NCI-H2107 (cell line): ENCODE measurements around the gene SPATA9.

Source experiments
- DNase-seq: peaks from one replicate; lab custom pipeline; 2025; lab: John Stamatoyannopoulos, UW

Gene SPATA9, protein sequence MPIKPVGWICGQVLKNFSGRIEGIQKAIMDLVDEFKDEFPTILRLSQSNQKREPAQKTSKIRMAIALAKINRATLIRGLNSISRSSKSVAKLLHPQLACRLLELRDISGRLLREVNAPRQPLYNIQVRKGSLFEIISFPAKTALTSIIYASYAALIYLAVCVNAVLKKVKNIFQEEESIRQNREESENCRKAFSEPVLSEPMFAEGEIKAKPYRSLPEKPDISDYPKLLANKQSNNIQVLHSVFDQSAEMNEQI

DNA sequence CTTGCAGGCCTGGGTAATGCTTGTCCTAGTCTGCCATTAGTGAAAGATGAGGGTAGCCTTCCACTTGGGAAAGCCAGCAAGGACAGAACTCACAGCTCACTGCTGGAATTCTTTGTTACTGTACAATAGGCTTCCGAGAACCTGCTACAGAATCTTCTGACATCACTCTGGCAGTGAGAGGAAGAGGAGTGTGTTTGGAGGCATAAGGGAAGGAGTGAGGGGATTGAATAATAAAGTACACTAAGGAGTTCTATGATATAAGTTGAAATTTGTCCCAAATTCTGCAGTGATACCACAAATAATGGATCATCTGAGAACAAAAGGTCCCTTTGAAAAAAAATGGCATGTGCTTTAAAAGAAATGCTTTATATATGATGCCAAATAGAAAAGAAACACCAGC lies at the start of gene SPATA9:
SPATA9 (minus strand) TSS at position 101 of the 400 bp plus-strand sequence. CDS start 137 bp downstream, outside the sequence.
- no peak for DNase-seq

DNA sequence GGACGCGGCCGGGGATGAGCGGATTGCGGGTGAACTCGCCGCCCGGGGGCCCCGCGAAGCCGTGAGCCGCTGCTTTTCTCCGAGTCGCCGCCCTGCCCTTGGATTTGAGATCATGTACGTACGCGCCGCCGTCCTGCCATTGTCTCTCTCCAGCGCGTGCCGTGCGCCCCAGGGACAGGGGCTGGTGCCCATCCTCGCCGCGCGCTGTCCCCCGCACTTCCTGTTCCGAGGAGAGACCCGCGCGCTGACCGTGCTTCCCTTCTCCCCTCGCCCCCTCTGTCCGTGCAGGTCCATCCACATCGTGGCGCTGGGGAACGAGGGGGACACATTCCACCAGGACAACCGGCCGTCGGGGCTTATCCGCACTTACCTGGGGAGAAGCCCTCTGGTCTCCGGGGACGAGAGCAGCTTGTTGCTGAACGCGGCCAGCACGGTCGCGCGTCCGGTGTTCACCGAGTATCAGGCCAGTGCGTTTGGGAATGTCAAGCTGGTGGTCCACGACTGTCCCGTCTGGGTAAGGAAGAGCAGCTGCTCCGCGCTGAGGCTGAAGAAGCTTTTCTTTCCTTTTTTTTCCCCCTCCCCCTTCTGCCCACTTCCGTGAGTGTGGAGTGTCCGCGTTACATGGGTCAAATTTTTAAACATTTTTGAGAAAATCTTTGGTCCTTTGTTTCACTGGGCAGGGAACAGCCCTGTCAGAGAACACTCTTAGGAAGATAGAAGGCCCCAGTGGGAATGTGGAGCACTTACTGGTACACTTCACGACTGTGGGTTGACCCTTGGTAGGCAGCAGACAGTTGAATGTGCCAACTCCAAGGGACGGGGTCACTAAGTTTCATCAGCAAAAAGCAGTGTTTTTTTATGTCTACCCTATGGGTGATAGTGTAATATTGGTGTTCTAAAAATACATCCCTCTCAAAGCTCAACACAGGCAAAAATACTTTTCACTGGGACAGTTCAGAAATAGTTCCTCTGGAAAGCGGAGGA lies 49.1 kb upstream of the SPATA9 start:
- DNase-seq: no peak

DNA sequence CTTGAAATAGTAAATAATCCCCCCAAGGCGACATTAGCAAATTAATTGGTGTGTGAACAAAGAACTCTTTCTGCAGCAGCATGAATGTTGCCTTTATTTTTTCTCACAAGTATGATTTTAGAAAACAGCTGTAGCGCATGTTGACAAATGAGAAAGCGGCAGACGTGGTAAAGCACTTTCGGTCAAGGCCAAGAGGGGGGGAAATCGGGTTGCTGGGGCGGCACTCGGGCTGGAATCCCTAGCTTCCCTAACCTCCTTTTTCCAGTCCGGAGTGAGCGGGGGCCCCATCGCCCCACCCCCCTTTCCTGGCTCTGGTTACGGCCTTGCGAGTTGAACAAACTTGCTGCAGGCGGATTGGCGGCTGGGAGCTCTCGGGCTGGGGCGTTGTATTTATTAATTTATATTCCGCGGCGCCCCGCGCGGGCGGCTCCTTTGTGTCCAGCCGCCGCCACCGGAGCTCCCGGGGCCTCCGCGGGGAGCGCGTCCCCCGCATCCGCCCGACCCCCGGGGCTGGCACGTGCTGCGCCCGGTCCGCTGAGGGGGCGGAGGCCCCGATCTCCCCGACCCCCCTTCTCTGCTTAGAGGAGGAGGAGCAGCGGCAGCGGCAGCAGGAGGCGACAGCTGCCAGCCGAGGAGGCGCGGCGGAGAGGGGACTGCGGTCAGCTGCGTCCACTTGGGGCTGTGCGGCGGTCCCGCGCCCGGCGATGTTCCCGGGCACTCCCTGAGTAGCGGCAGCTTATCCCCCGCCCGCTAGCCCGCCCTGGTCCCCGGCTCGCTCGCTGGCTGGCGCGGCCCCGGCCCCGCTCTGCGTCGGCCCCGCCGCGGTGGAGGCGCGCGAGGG lies 48.2 kb upstream of the SPATA9 start, which contains the start of gene RHOBTB3:
RHOBTB3 (plus strand) TSS at position 607 of the 841 bp plus-strand sequence. CDS start 347 bp downstream, outside the sequence.
- peak; percentile 36 for DNase-seq

DNA sequence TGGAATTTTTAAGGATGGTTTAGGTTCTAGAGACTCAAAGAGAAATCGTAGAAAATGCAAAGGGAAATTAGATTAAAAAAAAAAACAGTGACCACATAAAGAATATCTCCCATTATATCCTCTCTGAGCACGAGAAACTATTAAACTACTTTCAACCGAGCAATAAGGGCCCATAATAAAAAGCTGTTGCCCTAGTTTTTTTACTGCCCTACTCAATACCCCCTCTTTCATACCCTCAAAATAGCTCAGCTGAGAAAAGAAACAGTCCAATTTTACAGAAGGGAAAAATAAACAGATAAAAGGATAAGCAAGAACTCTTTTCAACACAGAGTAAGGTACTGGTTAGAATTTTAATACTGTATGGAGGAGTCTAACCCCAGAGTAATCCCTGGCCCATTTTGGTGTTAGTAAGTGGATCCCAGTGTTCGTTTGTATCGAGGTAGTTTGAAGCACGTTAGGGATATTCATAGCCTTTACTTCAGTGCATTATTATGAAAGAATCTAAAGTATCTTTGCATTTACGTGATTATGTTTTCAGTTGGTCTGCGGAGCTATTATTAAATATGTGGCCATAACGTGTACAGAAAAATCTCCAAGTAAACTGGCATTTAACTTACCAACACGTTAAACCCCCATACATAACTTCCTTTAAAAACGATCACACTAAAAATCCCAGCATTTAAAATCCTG lies 47.4 kb upstream of the SPATA9 start:
- DNase-seq: no peak

DNA sequence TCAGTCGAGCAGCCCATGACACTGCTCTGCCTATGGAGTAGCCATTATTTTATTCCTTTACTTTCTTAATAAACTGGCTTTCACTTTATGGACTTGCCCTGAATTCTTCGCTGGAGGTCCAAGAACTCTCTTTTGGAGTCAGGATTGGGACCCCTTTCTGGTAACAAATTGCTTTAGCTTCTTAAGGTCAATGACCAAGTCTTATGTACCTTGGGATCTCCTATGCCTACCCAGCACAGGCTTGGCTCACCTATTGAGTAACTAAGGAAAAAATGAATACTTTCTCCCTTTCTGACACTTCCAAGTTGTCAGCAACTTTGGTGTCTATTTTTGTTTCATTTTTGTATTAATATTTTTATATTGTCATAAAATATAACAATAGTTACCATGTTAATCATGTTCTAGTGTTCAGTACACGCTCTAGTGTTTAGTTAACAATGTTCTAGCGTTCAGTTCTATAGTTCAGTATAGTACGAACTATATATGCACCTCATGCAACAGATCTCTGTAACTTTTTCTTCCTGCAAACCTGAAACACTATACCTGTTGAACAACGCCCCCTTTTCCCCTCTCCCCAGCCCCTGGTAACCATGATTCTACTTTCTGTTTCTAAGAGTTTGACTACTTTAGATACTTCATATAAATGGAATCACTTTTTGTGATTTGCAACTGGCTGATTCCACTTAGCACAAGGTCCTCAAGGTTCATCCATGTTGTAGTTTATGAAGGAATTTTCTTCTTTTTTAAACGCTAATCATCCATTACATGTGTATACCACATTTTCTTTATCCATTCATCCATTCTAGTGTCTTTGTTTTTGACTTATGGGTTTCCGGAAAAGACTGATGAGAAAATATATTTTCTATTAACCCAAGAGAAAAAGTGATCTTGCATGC lies 46.6 kb upstream of the SPATA9 start:
- no peak for DNase-seq

DNA sequence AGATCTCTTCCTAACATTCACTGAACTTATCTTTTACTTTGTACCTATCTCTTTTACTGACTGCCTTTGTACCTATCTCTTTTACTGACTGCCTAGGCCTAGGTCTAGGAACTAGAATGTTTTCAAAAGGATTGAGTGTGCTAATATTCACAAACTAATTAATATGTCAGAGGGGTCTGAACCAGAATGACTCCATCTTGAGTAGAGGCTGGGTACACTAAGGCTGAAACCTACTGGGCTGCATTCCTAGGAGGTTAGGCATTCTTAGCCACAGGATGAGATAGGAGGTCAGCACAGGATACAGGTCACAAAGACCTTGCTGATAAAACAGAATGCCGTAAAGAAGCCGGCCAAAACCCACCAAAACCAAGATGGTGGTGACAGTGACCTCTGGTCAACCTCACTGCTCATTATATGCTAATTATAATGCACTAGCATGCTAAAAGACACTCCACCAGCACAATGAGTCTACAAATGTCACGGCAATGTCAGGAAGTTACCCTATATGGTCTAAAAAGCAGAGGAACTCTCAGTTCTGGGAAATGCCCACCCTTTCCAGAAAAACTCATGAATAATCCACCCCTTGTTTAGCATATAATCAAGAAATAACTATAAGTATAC lies 45.8 kb upstream of the SPATA9 start:
- no peak for DNase-seq

DNA sequence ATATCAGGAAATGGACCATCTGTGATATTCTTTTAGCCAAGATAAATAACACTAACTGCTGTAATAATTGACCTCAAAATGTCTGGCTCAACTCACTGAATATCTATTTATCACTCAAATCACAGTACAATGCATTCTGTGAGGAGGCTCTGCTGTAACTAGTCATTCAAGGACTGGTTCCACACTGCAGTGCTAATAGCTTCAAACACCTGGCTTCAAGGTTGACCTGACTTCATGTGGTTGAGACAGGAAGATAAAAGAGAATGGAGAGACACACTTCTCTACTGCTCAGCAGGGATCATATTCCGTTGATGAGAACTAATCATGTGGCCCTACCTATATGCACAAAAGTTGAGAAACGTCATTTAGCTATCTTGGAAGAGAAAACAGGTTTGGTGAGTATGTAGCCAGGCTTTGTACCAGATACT lies 45.0 kb upstream of the SPATA9 start:
- peak; percentile 40 for DNase-seq

DNA sequence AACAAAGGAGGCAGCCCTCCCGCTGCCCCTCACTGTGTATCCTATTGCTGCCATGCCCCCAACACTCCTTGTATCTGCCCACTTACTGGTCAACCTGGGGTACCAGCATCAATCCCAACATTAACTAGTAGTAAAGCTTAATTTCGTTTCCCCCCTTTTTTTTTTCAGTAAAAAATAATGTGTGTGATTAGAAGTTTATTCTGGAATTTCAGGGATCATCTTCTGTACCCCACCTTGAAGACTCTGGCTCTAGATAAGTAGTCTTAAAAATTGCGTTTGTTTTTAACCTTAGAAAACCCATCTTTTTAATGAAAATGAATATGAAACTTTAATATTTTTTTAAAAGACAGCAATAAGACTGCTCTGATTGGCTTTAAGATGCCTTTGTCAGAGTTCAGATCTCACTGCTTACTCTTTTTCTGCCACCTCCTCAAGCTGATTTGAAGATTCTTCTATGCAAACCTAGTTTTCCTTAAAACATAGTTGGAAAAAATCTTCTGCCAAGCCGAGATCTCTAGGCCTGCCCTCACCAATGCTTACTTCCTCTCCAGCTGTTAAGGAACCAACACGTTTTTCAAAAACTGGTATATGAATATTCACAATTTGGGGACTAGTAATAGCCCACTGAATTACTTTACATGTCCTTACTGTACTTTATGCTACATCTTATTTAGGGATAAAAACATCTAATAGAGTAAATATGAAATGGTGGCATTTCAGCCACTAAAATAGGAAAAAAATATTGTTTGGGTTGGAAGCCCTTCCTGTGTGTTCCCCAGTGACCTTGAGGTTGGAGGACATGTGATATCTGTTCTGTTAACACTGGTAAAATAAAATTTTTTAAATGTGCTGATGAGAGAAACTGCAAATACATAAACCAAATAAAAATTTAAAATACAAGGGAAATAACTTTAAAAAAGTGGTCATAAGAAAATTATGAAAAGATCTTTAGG lies 44.3 kb upstream of the SPATA9 start:
- DNase-seq: no peak

DNA sequence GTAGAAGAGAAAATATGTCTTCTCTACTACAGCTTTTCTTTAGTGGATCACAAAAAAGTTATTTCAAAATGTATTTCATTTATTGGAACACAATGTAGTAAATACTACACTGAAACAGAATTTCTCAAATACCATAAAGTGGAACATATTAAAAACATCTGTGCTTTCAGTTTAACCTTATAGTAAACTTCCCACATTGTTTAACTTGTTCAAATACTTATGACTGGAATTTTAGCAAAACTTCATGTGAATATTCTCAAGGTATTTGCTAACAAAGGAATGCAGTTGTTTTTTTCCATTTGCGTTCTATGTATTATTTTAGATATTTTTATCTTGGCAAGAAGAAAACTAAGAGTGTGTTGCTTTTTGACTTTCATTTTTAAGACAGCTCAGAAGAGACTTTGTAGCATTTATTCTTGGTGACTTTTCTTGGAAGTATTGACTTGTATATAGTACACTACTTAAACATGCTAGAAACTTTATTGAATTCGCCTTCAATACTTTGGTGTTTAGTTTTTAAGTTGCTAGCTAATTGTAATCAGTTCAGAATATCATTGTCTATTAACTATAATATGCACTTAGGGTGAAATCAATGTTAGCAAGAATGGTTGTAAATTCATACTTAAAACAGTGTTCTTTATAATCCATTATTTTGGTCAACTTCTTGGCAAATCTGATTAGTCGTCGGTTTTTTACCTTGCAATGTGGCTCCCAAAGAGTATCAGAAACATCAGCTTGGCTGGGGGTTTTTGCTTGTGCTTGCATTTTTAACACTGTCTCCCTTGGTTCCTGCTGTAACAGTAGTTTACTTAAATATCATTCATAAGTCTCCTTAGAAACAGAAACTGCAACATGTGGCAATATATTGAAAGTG lies 43.4 kb upstream of the SPATA9 start:
- DNase-seq: no peak

DNA sequence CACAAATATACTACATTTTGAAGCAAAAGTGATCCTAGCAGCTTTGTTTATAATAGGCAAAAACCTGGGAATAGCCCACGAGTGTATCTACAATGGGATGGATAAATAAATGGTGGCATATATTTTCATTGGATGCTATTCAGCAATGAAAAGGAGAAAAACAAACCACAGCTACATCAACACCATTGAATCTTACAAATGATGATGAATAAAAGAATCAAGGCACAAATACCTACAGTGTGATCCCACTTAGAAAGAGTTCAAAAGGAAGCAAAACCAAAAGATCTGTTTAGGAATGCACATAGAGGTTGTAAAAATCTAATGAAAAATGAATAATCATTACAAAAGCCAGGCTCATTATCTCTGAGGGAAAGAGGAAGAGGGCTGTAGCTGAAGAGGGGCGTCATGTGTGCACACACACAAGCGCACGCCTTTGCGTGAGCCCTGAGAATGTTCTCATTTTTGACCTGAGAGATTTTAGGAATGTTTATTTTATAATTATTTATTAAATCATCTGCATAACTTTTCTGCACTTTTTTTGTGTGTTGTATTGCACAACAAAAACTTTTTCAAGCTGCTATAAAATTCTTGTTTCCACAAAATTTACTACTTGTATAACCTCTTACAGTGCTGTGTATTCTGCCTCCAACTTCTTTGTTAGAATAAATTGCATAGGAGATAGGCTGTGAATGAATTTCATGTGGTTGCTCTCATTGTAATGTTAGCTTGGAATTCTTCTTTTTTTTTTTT lies 42.5 kb upstream of the SPATA9 start:
- no peak for DNase-seq

DNA sequence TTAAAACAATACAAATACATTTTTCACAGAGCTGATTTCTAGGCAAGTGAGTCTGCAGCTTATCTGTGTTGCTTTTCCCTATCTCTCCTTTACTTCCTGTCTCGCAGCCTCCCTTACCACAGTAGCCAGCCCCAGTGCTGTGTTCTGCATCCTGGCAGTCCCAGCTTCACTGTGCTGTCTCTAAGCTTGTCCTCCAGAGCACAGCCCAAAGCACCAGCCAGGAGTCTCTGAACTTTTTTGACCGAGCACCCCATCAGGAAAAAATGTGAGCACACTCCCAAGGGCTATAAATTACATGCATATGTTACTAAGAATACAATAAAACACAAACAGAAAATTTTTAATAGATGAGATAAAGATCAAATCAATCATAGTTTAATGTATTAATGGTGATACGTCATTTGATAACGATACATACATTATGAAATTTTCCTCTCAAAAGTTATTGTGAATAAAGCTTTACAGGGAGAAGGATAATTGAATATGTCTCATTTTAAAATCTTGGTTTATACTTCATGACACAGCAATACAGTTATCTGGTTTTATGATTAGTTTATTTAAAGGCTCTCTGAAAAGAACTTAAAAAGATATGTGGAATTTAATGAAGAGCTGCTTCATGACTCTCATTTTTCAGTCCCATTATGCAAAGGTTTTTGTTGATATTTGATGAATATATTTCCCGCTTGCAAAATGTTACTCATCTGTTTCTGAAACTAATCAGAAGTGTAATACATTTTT lies 41.0 kb upstream of the SPATA9 start:
- DNase-seq: no peak

DNA sequence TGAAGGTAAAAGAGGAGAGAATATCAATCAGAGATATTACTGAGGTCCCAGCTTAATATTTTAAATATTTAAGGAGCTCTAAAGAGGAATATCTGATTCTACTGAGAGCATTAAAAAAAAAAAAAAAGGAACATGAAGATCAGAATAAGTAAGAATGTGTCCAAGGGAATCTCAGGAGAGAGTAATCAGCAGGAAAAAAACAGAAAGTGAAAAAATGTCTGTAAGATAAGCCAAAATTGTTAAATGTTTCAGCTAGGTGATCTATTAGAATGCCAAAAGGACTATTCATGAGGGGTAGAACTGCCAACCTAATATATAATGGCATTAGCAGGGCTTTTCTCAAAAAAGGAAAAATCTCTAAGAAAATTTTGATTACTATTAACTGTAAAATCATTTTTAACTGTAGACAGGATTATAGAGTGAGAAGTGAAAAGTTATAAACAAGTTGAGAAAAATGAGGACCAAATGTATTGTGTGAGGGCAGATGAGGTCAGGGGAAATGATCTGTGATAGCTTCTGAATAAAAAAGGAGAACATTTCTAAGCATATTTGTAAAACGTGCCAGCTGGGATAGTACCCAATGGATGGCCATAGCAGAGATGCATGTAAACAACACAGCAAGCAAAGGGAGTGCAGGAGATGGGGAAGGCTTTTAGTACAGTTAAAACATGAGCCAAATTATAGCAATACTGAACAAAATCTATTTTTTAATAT lies 38.9 kb upstream of the SPATA9 start:
- DNase-seq: no peak

DNA sequence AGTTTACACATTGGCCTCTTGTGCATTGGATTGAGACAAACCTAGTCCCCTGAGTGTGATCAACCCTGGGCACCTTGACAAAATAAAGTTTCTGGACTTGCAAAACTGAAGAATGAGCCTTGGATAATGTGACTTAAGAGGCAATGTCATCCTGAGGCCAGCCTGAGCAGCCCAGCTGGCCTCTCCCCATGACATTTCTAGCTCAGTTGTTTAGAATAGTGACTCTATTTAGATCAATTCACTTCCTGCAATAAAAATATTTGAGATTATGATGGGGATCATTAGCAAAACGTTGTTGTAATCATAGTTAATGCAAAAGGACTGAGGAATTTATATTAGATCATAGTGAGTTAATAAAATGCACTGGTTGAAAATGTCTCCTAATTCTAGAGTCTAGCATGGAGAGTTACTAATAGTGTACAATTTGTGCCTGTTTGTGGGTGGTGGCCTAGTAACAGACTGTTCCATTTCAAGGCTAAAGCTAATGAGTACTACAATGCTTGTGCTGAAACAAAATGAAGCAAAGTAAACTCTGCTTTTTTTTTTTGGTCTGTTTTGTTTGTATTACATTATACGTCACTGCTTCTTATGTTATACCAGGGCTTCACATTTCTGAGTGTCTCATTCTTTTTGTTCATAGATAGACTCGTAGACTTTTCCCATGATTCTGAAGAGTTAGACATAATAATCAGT lies 37.4 kb upstream of the SPATA9 start:
- no peak for DNase-seq

DNA sequence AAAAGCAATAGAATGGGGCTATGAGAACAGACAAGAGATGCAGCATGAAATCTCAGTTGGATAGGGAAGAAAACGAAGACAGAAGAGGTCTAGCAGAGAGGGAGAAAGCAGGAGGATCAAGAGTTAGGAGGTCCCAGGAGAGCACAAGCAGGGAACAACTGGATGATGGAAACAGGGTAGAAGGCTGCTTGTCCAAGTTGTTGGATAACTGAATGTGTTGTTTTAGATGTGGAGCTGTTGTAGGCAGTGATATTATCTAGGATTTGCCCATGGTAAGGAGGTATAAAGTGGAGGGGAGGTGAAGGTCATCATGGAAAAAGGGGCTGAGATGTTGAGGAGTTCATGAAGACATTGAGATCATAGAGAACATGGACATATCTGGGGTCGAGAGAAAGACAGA lies 35.9 kb upstream of the SPATA9 start:
- DNase-seq: no peak

DNA sequence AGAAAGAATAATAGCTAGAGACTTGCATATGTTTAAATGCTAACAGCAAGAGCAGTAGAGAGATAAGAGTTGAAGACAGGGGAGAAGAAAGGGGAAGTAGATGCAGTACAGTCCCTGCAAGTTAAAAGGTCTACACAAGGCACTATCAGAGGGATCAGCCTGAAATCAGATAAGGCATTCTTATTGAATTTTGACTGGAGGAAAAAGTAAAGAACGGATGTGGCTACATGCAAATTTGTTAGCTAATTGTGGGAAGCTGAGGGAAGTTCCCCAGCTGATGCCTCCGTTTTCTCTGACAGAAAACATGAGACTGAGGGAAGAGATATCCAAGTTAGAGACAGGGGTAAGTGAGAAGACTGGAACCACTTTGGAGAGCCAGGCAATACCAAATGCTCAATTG lies 35.4 kb upstream of the SPATA9 start:
- no peak for DNase-seq
